Adrenal gland (tissue), 12 donors: Measurements from ENCODE around the gene RGL1. TPM values are rescaled to one million over a fixed set of nuclear protein-coding genes. Genes with fewer than 3 reads are reported as not detected.
A peak's percentile ranks its signal among the peaks of the same experiment; 100 is the strongest.

Experiments
- DNase-seq, 7 donors: peaks; one replicate each; pipeline ENCODE4 v3.0.0-alpha.2; 2019 to 2020
- H3K27ac ChIP-seq, 5 donors: fragments of 200-600 bp; sonication (generic) in 4 of 5; 1 replicate in 3 of 5; 2 replicates in 2 of 5; pipeline versions ENCODE4 v1.5.1 to v1.8.0; 2016 to 2020; ENCODE audit warnings: mild to moderate bottlenecking in 1 of 5
- H3K27me3 ChIP-seq: fragments of 200-600 bp; 2 replicates; pipeline ENCODE4 v1.8.0; 2021
- H3K36me3 ChIP-seq, 2 donors: fragments of 200-600 bp; replicated peaks in 1 of 2; 1 replicate in 1 of 2; 2 replicates in 1 of 2; pipeline versions ENCODE4 v1.5.1 to v1.8.0; 2018 to 2022
- H3K4me1 ChIP-seq, 2 donors: fragments of 200-600 bp; replicated peaks in 1 of 2; 1 replicate in 1 of 2; 2 replicates in 1 of 2; pipeline versions ENCODE4 v1.5.1 to v1.8.0; 2018 to 2021
- H3K4me3 ChIP-seq, 4 donors: fragments of 200-600 bp; sonication (generic) in 3 of 4; one replicate each; pipeline ENCODE4 v1.5.1; 2016 to 2018
- H3K9me3 ChIP-seq, 3 donors: fragments of 200-600 bp; sonication (generic) in 1 of 3; replicated peaks in 1 of 3; 1 replicate in 2 of 3; 2 replicates in 1 of 3; pipeline versions ENCODE4 v1.5.1 to v1.8.0; 2016 to 2021
- POLR2A ChIP-seq, 2 donors: fragments of 450-650 bp; IDR thresholded peaks; one replicate each; pipeline ENCODE4 v1.6.1; 2017; ENCODE audit warnings: antibody characterized with exemption in 2 of 2, mild to moderate bottlenecking in 2 of 2, moderate library complexity in 1 of 2
- WGBS, 4 donors: extraction: QIAGEN DNeasy Blood & Tissue Kit in 2 of 4; methylation state at CpG; one replicate each; pipeline versions ENCODE4 v1.1.5 to v1.1.7; 2013 to 2017; 5-methylcytosine and 5-hydroxymethylcytosine counted together
- intact Hi-C, 2 donors: fragments of 100-400 bp; cut with DNase I; formaldehyde crosslinking; loops; one replicate each; pipeline versions ENCODE4 v1.14.1 to v1.15.0; 2022 to 2023
- polyA plus RNA-seq, 3 donors: library from polyadenylated mRNA; stranded (reverse); fragments of 200-250 nt in 2 of 3; fragments of 350-450 nt in 1 of 3; fragmentation: Illumina TruSeq in 1 of 3; extraction: RNeasy Lipid Tissue Mini Kit (QIAGEN cat#74804) in 1 of 3; gene quantifications; one replicate each; pipeline ENCODE4 v1.2.3, GENCODE V29; 2013 to 2014
- total RNA-seq, 9 donors: library from RNA; depleted of rRNA in 4 of 9; stranded (reverse); fragments of >200 nt in 4 of 9; fragments of 120-200 nt in 1 of 9; fragmentation: NEBNext Ultra II Directional in 1 of 9; extraction: Animal tissue kit (Norgen Biotek cat#: 25700) in 1 of 9; gene quantifications; one replicate each; pipeline versions ENCODE4 v1.1.0 to v1.2.4, GENCODE V29; 2013 to 2023
- TF ChIP-seq, protein P1 (sequence below), 6 experiments: fragments of 450-650 bp in 4 of 6; fragments of 200-600 bp in 2 of 6; sonication (generic) in 1 of 6; IDR thresholded peaks; 1 replicate in 5 of 6; 2 replicates in 1 of 6; pipeline versions ENCODE4 v1.5.1 to v1.8.0; 2016 to 2021; ENCODE audit warnings: antibody characterized with exemption in 6 of 6, mild to moderate bottlenecking in 2 of 6, moderate library complexity in 1 of 6
- donor health status: healthy with polysubstance abuse.
- donor health status: Bipolar disorder and iron deficiency.
- donor health status: DM: yes; HTN: yes; CAD: no.
- donor health status: DM: no; HTN: no; CAD: no.
- donor health status: DM: no; HTN: no; CAD: no.
- donor health status: DM: yes; HTN: yes; CAD: no.

The RGL1 gene
- total and polyA plus RNA-seq, 12 donors, result 15.5 to 76.9 (median 34.9) TPM

- peaks cover 0 to 37% of the 10 kb centered on the region in 2 donors for H3K36me3 ChIP-seq
- DNase-seq, result no peak
- intact Hi-C loops, result no loop called here
- H3K4me3 ChIP-seq, result no peak overlapping the region
- TF ChIP-seq, protein P1, sequence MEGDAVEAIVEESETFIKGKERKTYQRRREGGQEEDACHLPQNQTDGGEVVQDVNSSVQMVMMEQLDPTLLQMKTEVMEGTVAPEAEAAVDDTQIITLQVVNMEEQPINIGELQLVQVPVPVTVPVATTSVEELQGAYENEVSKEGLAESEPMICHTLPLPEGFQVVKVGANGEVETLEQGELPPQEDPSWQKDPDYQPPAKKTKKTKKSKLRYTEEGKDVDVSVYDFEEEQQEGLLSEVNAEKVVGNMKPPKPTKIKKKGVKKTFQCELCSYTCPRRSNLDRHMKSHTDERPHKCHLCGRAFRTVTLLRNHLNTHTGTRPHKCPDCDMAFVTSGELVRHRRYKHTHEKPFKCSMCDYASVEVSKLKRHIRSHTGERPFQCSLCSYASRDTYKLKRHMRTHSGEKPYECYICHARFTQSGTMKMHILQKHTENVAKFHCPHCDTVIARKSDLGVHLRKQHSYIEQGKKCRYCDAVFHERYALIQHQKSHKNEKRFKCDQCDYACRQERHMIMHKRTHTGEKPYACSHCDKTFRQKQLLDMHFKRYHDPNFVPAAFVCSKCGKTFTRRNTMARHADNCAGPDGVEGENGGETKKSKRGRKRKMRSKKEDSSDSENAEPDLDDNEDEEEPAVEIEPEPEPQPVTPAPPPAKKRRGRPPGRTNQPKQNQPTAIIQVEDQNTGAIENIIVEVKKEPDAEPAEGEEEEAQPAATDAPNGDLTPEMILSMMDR (IDR thresholded peaks at IDR 0.05), result no peak
- TF ChIP-seq POLR2A (IDR thresholded peaks at IDR 0.05), result no peak
- H3K27ac ChIP-seq, result no peak overlapping the region
- no peaks in the 10 kb centered on the region for H3K27me3 ChIP-seq
- no peaks in the 10 kb centered on the region for H3K9me3 ChIP-seq
- peaks cover 0 to 27% of the 10 kb centered on the region in 2 donors for H3K4me1 ChIP-seq
These were observed 81.9 kb downstream of the RGL1 start for GRCh38 chr1:183886853-183887252.

DNA sequence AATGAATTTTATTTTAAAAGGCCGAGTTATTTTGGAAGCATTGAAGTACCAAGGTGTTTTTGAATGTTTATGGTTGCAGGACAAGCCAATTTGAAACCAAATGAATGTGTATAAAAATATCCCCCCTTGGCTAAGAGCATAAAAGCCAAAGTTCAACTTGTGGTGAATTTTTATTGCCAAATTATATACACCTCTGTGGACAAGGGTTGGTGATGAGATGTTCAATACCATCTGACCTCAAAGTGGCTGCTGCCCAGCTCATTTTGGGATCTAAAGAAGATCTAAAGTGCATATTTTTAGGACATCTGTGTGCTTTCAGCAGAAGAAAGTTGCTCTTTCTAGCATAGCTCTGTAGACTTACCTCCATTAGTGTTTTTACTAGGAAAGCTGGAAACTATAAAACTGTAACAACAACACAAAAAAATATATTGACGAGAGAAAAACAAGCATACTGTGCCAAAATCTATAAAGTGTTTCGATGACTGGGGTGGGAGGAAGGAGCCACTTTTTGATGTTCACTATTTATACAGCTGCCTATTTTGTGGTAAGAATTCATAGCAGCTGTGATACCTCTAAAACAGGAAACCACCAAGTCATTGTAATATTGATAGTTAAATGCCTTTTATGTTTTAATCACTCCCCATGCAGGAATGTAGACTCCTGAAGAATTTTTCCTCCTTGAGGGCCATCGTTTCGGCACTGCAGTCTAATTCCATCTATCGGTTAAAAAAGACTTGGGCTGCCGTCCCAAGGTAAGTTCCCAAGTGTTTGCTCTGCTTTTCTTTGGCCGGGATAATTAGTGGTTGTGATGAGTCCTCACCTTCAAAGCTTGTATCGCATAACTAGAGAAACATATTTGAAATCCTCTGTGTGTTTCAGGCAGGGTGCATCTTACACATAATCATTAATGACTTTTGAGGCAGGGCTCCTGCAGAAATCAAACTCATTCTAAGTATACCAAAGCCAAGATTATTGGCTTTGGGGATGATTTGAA is 83.2 kb downstream of the RGL1 start:
- H3K4me3 ChIP-seq, result no peak overlapping the region
- H3K4me1 ChIP-seq, result peaks cover 0 to 22% of the 10 kb centered on the region in 2 donors
- 76 to 82% (median 80%) methylated on average over 9 of the region's 9 CpGs for WGBS, 4 donors
- H3K9me3 ChIP-seq, result no peaks in the 10 kb centered on the region
- no peak for DNase-seq
- no peak overlapping the region for H3K27ac ChIP-seq
- peaks cover 0 to 43% of the 10 kb centered on the region in 2 donors for H3K36me3 ChIP-seq
- TF ChIP-seq, protein P1 (IDR thresholded peaks at IDR 0.05), result no peak
- TF ChIP-seq POLR2A (IDR thresholded peaks at IDR 0.05), result no peak
- intact Hi-C loops, result no loop called here
- H3K27me3 ChIP-seq, result no peaks in the 10 kb centered on the region

DNA sequence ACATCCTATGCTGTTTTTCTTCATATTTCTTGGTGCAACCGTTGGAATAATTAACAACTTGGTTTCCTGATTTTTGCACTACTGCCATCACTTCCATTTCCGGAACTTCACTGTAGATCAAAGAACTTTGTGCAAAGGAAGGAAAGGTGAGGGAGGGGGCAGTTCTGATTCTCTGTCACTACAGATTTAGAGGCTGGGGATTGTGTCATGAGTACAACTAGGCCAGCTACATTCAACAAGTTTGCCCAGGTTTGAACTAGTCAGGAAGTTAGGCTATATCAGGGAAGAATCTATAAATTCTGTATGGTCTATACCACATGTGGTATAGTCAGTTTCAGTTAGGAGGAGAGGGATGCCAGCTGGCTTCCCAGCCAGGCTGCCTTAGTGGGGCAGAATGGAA is 84.2 kb downstream of the RGL1 start:
- Histone ChIP-seq H3K36me3 (peaks cover 0 to 49% of the 10 kb centered on the region in 2 donors), H3K4me3 (no peak overlapping the region), H3K9me3 (no peaks in the 10 kb centered on the region), H3K4me1 (peaks cover 0 to 22% of the 10 kb centered on the region in 2 donors), H3K27me3 (no peaks in the 10 kb centered on the region), H3K27ac (peak overlapping the region in 1 of 5 donors; percentile 24)
- intact Hi-C loops, result no loop called here
- WGBS, 4 donors, result 65 to 74% (median 68%) methylated on average over 2 of the region's 2 CpGs
- no peak for DNase-seq
- TF ChIP-seq POLR2A (IDR thresholded peaks at IDR 0.05), result no peak
- TF ChIP-seq, protein P1 (IDR thresholded peaks at IDR 0.05), result no peak

GRCh38 chr1:183891158-183891856 is 86.4 kb downstream of the RGL1 start:
- TF ChIP-seq POLR2A (IDR thresholded peaks at IDR 0.05), result no peak
- TF ChIP-seq, protein P1 (IDR thresholded peaks at IDR 0.05), result no peak
- intact Hi-C loops, result no loop called here
- Histone ChIP-seq H3K4me3 (no peak overlapping the region), H3K36me3 (peaks cover 0 to 49% of the 10 kb centered on the region in 2 donors), H3K27ac (peak overlapping the region in 1 of 5 donors; percentile 39), H3K4me1 (peaks cover 5 to 12% of the 10 kb centered on the region in 2 donors), H3K27me3 (no peaks in the 10 kb centered on the region), H3K9me3 (no peaks in the 10 kb centered on the region)
- WGBS, 4 donors, result 84 to 89% (median 87%) methylated on average over 3 of the region's 3 CpGs
- no peak for DNase-seq
